ENCODE measurements around the gene SCGB1D2. TPM values are rescaled to one million over a fixed set of nuclear protein-coding genes. Genes with fewer than 3 reads are reported as not detected.

The SCGB1D2 gene
- total and polyA plus RNA-seq, 2 of the 4 experiments (the other 2 are of a cell fraction) = not detected

- no peak for DNase-seq
- WGBS, 2 experiments (ENCODE audit: extremely low coverage in 2 of 2, insufficient read length in 1 of 2) = 56% methylated on average over 3 of the region's 6 CpGs; no CpG with 5 or more reads in 1 of the 2 experiments
These were observed 18.4 kb downstream of the SCGB1D2 start for GRCh38 chr11:62260261-62260953.

More at GRCh38 chr11:62260261-62260953, 18.4 kb downstream of the SCGB1D2 start:
- Histone ChIP-seq H3K4ac (ENCODE audit: low read depth, low read length) (no peak overlapping the region), H2BK20ac (ENCODE audit: low read depth, low read length) (no peak overlapping the region), H3K27me3 (ENCODE audit: control insufficient read depth, insufficient read depth, low read length) (no peaks in the 10 kb centered on the region), H3K4me2 (ENCODE audit: low read depth, low read length) (no peak overlapping the region), H2AK5ac (ENCODE audit: low read depth, low read length) (no peak overlapping the region), H3K56ac (ENCODE audit: extremely low read depth, insufficient read depth, low read length) (no peak overlapping the region), H4K8ac (ENCODE audit: low read depth in 2 of 2, low read length in 2 of 2) (no peak overlapping the region), H2AFZ (replicated peaks; ENCODE audit: low read length, poor library complexity) (no peak overlapping the region), H3K18ac (ENCODE audit: low read depth, low read length) (no peak overlapping the region), H3K9me1 (ENCODE audit: insufficient read depth, low read length) (no peaks in the 10 kb centered on the region), H2AK9ac (replicated peaks; ENCODE audit: low read depth, low read length, poor library complexity) (no peak overlapping the region), H3K36me3 (ENCODE audit: control insufficient read depth, insufficient read depth, low read length) (no peaks in the 10 kb centered on the region), H2BK15ac (ENCODE audit: low read depth, low read length) (no peak overlapping the region), H2BK5ac (ENCODE audit: low read depth, low read length, poor library complexity, severe bottlenecking) (no peak overlapping the region), H3K4me3 (ENCODE audit: insufficient read depth, low read depth, low read length) (no peak overlapping the region), H3K27ac (ENCODE audit: insufficient read depth, low read length) (no peak overlapping the region), H3K4me1 (ENCODE audit: control insufficient read depth, insufficient read depth, low read length) (no peaks in the 10 kb centered on the region), H4K5ac (ENCODE audit: low read depth, low read length) (no peak overlapping the region), H3K79me1 (ENCODE audit: low read depth in 1 of 2, low read length in 2 of 2) (no peaks in the 10 kb centered on the region), H4K20me1 (ENCODE audit: insufficient read depth, low read length) (no peaks in the 10 kb centered on the region), H3K23ac (ENCODE audit: low read depth, low read length) (no peak overlapping the region), H4K91ac (ENCODE audit: insufficient read depth, low read depth, low read length) (no peak overlapping the region), H3K9me3 (ENCODE audit: control insufficient read depth, insufficient read depth, low read length) (no peaks in the 10 kb centered on the region), H3K14ac (replicated peaks; ENCODE audit: low read depth, low read length) (no peak overlapping the region), H3K9ac (ENCODE audit: low read depth, low read length) (no peak overlapping the region), H2BK120ac (ENCODE audit: low read depth, low read length) (no peak overlapping the region)
- in situ Hi-C loops (cut with MboI; ENCODE audit: low sequenced_read_pairs) (no loop called here), intact Hi-C loops (cut with micrococcal nuclease) (no loop called here), dilution Hi-C loops (cut with HindIII; ENCODE audit: low sequenced_read_pairs, unreplicated experiment) (no loop called here)
- no TSS peak for BruUV-seq (replicated peaks)
- ChIA-PET CTCF (no interaction called here), POLR2A (ENCODE audit: unreplicated experiment) (no interaction called here)
- no peak for ATAC-seq (ENCODE audit: low read depth)
- TF ChIP-seq BHLHE40 (IDR thresholded peaks at IDR 0.05; ENCODE audit: low read depth, low read length) = no peak
- TF ChIP-seq CTCF (conservative IDR thresholded peaks at IDR 0.05; ENCODE audit: low read depth, low read length) = no peak
- TF ChIP-seq RCOR1 (IDR thresholded peaks at IDR 0.05; ENCODE audit: insufficient replicate concordance, low read length) = no peak
- no peak for TF ChIP-seq POLR2A (IDR thresholded peaks at IDR 0.05; ENCODE audit: low read depth, low read length)
- no peak for TF ChIP-seq CEBPB (IDR thresholded peaks at IDR 0.05; ENCODE audit: low read depth, low read length)
- no peak for TF ChIP-seq MXI1 (IDR thresholded peaks at IDR 0.05; ENCODE audit: borderline replicate concordance, low read depth, low read length)
- no peak for TF ChIP-seq RAD21 (IDR thresholded peaks at IDR 0.05; ENCODE audit: low read length)
- TF ChIP-seq USF2 (IDR thresholded peaks at IDR 0.05; ENCODE audit: low read depth, low read length) = no peak
- TF ChIP-seq SMC3 (IDR thresholded peaks at IDR 0.05; ENCODE audit: low read depth, low read length) = no peak
- TF ChIP-seq FOS (IDR thresholded peaks at IDR 0.05; ENCODE audit: low read depth, low read length) = no peak
- no peak for TF ChIP-seq MAFK (IDR thresholded peaks at IDR 0.05; ENCODE audit: low read depth, low read length)
- TF ChIP-seq NFE2L2 (IDR thresholded peaks at IDR 0.05; ENCODE audit: low read depth, low read length) = no peak
- TF ChIP-seq ELK1 (IDR thresholded peaks at IDR 0.05; ENCODE audit: borderline replicate concordance, low read depth, low read length) = no peak
- TF ChIP-seq MAZ (IDR thresholded peaks at IDR 0.05; ENCODE audit: borderline replicate concordance, low read depth, low read length) = no peak
- no peak for TF ChIP-seq CHD1 (IDR thresholded peaks at IDR 0.05; ENCODE audit: low read depth, low read length)

All from IMR-90 (cell line).